ENCODE data around the gene TCOF1.
A peak's percentile ranks its signal among the peaks of the same experiment; 100 is the strongest.

TCOF1 gene, protein sequence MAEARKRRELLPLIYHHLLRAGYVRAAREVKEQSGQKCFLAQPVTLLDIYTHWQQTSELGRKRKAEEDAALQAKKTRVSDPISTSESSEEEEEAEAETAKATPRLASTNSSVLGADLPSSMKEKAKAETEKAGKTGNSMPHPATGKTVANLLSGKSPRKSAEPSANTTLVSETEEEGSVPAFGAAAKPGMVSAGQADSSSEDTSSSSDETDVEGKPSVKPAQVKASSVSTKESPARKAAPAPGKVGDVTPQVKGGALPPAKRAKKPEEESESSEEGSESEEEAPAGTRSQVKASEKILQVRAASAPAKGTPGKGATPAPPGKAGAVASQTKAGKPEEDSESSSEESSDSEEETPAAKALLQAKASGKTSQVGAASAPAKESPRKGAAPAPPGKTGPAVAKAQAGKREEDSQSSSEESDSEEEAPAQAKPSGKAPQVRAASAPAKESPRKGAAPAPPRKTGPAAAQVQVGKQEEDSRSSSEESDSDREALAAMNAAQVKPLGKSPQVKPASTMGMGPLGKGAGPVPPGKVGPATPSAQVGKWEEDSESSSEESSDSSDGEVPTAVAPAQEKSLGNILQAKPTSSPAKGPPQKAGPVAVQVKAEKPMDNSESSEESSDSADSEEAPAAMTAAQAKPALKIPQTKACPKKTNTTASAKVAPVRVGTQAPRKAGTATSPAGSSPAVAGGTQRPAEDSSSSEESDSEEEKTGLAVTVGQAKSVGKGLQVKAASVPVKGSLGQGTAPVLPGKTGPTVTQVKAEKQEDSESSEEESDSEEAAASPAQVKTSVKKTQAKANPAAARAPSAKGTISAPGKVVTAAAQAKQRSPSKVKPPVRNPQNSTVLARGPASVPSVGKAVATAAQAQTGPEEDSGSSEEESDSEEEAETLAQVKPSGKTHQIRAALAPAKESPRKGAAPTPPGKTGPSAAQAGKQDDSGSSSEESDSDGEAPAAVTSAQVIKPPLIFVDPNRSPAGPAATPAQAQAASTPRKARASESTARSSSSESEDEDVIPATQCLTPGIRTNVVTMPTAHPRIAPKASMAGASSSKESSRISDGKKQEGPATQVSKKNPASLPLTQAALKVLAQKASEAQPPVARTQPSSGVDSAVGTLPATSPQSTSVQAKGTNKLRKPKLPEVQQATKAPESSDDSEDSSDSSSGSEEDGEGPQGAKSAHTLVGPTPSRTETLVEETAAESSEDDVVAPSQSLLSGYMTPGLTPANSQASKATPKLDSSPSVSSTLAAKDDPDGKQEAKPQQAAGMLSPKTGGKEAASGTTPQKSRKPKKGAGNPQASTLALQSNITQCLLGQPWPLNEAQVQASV (N-terminal part only)

DNA sequence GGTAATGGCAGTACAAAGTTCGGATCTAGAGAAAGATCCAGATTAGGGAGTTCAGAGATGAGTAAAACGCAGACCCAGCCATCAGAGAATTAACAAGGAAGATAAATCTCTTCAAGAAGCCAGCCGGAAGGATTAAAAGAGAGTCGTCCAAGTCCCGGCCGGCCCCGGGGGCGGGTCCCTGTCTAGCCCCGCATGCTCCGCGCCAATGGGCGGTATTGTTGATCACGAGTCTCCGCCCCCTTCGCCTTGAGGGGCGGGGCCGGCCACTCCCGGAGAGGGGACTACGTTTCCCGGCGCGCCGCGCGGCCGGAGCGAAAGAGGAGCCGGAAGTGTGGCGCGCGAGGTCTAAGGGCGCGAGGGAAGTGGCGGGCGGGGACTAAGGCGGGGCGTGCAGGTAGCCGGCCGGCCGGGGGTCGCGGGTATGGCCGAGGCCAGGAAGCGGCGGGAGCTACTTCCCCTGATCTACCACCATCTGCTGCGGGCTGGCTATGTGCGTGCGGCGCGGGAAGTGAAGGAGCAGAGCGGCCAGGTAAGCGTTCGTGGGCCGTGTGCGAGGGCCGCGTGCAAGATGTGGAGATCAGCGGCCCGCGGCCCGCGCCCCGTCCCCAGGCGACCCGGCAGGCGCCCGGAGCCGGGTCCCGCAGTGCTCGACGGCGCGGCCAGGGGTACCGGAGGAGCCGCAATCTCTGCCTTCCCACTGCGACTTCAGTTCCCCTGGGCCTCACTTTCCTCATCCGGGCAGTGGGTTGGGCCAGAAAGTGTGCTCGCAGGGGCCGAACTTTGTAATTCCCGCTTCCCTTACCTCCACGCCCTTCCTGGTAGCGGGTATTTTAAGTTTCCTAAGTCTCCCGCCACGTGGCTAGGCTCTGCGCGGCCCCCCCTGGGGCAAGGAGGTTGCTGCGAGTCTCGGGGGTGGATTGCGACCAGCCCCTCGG, at the start of gene TCOF1:
Gene TCOF1, plus strand, starts transcription at position 372 of the 935 bp plus-strand sequence. Its CDS starts 50 bp downstream, at position 422.
- DNase-seq, result peak; percentile 82

DNA sequence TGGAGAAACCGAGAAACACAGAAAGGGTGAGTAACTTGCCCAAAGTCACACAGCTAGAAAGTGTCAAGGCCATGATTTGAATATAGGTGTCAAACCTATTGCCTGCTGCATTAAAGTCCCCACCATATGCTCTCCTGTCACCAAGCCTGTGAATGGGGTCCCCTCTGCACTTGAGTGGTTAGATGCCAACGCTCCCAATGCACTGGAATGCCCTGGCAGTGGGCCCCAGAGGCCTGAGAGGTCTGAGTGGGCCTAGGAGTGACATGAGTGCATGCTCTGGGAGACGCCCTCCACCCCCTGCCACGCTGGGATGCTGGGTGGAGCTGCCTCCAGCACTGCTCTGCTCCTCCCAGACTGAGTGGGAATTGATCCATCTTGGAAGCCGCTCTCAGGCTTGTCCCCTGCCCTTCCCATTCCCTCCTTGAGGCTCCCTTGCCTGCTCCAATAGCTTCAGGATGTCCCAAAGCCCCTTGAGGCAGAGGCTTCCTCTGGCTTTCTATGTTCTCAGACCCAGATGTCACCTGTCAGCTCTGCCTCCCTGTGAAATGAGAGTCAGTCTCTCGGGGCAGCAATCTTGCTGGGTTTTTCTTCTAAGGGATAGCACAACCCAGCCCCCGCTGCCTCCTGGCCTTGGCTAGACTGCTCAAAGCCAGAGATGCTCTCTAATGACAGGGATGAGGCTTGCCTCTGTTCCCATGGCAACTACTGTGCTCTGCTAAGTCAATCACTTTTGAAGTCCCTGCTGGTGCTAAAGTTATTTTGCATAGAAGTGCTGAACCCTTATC, 48.2 kb upstream of the TCOF1 start:
- peak; percentile 40 for DNase-seq

DNA sequence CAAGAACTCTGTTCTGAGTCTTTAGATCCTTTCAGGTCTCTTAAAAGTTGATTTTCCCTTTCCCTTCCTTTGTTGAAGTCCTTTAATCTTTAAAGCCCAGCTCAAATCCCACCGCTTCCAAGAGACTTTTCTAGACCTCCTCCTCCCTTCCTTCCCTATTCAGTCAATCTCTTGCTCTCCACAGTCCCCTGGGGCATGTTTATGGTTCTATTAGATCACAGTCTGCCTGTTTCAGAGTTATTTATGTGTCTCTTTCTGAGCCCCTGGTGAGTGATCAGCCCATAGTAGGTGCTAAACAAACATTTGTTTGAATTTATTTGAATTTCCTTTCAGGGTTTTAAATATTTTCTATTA, 47.6 kb upstream of the TCOF1 start:
- no peak for DNase-seq

DNA sequence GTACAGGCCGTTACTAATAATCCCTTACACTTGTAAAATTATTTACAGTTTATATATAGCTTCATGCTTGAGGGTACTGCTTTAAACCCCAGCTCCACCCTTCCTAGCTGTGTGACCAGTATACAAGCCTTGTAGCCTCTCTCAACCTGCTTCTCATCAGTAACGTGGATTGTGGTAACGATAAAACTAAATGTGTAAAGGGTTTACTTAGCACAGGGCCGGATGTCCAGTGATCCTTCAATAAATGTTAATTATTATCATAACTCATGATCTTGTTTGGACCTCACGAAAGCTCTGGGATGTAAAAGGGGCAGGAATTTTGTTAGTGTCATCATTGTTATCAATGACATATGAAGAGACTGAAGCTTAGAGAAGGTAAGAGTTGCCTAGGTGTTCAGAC, 47.3 kb upstream of the TCOF1 start:
- no peak for DNase-seq

DNA sequence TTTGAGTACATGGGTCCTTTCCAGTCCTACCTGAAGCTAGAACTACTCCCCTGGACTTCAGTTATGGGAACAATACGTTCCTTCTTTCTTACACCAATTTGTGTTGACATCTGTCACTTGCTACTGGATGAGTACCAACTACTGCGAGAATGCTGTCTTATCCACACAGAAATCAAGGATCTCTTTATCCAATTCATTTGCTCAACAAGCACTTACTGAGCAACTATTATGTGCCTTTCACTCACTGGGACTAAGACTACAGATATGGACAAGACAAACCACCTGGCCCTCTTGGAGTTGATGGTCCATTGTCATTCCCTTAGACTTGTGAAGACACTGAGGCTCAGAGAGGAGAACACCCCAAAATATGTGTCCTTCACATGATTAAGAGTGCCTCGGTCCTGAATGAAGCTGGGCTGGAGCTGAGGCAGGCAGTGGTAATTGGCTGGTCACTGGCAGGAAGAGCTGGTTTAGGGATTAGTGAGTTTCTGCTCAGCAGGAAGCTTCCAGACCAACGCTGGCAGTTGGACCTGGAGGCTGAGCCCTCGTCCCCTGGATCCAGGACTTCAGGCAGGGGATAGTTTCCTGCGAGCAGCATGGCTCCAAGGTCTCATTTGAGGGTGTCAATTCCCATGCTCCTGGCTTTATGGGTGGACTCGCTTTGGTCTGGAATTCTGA, 46.3 kb upstream of the TCOF1 start:
- DNase-seq, result no peak

DNA sequence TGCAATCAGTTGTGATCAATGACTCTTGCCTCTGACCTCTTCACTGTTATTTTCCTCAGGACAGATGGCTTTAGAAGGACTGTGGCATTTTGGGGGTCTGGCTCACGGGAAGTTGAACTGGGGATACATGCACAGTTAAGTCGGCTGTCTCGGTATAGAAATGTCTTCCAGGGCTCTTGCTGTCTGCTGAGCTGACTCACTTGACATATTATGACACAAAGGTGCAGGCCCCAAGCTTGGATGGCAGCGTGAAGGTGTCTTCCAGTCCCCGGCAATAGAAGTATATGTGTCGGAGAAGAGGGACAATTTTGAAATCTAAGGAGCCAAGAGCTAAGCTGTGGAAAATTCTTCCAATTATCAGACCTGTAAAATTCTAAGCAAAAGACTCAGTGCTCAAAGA, 45.0 kb upstream of the TCOF1 start:
- DNase-seq, result no peak

DNA sequence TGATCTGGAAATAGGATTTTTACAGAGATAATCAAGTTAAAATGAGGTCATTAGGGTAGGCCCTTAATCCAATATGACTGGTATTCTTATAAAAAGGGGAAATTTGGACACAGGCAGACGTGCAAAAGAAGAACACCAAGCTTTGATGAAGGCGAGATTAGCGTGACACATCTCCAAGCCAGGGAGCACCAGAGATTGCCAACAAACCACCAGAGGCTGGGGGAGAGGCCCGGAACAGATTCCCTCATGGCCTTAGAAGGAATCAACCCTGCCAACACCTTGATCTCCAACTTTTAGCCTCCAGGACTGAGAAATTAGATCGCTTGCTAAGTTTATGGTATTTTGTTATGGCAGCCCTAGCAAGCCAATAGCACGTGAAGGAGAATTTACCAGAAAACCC, 44.0 kb upstream of the TCOF1 start:
- no peak for DNase-seq

DNA sequence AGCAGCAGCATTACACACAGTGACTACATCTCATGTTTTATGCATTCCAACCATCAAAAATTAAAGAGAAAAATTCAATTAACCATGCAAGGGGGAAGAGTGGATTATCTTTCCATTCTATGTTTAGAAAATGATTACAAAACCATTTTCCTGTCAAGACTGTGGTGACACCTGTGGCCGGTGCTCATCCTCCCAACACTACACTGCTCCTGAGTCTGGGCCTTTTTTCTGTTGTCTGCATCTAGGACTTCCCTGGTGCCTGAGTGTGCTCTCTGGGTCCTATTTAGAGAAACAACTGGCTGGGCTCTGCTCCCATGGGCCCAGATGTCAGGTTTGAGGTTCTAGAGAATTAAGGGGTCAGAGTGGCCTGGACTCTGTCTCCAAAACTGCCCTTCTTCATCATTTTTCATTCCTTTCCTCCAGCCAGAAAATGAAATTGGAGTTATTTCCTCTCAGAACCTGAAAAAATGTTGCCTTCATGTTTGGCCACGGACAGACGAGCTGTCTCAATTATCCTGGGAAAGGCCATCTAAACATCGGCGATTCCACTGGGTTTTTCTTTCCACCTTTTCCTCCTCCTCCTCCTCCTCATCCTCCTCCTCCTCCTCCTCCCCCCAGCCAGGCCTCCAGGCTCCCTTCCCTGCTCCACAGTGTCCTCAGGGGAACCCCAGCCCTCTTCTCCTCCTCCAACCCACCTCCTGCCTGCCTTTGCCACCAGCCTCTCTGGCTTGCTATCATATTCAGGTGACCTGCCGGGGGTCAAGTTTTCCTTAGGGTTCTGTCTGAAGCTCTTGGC, 43.4 kb upstream of the TCOF1 start:
- DNase-seq, result no peak

DNA sequence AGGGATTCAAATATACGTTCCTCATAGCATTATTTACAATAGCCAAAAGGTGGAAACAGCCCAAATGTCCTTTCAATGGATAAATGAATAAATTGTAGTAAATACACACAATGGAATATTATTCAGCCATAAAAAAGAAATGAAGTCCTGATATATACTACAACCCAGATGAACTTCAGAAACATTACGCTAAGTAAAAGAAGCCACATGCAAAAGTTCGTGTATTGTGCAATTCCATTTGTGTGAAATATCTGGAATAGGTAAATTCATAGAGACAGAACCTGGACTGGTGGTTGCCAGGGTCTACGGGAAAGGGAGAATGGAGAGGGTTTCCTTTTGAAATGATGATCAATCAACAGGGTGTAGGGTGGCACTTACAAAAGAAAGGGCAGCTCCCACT, 42.3 kb upstream of the TCOF1 start:
- no peak for DNase-seq

DNA sequence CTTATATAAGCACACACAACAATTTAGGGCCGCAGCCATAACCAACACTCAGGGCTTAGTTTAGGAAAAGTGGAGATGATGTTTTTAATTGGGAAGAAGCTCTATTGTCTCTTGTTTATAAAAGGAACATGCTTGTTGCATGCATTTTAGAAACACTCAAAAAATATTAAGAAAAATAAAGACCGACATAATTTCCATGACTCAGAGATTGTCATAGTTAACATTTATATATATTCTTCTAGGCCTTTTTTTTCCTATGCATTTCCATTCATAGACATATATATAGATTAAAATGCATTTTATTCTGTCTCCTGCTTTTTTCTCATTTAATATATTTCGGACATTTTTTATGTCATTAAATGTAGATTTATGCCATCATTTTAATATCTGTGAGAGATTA, 41.2 kb upstream of the TCOF1 start:
- no peak for DNase-seq

DNA sequence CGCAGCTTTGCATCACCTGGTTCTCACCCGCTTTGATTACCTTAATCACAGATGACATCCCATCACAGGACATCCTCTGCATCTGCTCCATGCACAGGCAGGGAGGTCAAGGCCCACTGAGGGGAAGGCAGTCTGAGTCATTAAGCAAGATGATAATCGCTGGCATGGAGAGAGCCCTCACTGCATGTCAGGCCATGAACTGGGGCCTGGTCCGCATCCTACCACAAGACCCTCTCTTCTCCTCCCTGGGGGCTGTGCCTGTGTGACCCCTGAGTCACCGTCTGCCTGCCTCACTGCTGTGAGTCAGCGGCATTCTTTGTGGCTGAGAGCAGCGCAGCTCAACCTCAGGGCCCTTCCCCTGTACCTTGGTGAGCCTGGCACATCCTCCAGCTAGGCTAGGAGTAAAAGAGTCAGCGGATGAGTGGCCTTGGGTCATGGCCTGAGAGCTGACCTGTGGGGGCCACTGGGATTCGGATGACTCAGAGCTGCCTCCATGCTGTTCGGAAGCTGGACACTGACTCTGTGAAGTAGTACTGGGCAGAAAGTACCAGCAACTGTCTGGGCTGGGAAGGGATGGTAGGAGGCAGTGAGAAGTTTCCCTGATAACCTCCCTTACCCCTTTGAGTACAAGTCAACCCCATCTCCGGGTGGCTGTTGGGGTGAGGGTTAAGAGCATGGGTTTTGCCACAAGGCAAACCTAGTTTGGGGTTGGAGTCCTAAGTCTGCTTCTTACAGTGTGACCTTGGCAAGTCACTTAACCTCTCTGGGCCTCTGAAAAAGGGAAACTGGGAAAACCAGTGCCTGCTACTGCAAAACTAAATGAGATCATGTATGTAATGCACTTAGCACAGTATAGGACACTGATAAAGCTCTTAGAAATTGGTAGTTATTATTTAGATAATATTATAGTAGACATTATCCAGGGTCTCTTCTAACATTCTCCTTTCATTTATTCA, 40.2 kb upstream of the TCOF1 start:
- DNase-seq, result no peak

DNA sequence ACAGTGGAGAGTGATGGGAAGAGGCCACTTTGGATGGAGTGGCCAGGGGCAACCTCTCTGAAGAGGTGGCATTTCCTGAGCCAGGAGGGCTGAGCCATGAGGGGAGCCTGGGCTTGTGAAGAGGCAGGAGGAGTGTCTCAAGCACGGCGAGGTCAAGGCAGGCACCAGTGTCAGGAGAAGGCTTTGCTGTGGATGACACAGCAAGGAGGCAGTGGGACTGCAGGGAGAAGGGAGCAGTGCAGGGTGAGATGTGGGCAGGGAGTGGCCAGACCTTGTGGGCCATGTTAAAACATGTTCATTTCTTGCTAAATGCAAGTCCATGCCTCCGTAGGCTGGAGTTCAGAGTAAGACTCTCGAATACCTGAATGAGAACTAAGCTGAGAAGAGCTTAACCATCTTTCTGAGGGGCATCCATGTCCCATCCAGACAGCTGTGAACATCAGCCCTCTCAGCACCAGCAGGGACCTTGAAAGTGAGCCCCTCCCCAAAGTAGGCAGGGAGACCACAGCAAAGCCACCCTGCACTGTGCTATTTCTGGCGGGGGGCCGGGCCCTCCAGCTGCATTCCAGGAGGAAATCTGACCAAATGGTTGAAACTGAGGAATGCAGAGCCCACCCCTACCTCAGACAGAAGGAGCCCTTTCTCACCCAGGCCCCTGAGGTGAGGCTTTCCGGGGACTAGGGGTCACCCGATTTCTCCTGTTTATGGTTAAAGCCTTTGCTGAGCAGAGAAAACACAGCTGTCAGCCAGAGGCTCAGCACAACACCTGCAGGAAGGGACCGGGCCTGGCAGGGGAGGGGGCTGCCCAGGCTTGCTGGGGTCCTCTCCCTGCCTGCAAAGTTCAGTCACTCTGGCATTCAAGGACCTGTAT, 38.6 kb upstream of the TCOF1 start:
- DNase-seq, result no peak

DNA sequence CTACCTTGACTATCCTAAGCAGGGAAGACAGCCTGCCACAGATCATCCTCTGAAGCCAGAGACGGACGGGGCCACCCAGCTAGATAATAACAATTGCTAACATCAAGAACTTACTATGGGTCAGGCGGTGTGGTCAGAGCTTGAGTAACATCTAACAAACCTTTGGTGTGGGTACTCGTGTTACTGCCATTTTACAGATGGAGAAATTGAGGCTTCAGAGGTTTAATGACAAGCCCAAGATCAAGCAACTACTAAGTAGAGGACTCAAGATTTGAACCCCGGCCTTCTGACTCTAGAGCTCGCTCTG, 38.1 kb upstream of the TCOF1 start:
- DNase-seq, result no peak

DNA sequence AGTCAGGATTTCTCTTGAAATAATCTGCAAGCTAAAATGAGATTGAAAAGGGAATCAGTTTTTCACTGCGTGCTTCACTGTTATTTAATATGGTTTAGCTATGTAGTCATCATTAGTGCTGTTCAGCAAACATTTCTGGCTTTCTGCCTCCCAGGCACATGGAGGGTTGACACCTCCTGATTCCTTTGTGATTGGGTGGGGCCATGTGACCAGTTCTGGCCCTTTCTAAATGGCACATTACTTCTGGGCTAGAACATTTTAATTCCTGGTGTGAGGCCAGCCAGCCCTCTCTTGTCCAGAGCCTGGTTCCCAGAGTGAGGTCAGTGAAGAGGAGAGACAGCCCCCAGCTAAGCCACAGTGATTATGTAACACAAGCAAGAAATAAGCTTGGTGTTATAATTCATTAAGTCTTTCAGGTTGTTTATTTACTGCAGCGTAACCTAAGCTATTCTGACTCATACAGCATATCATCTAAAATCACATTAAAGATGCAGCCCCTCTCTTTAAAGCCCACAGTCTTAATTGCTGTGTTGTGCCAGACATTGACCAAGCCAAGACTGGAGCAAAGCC, 37.4 kb upstream of the TCOF1 start:
- DNase-seq, result no peak

DNA sequence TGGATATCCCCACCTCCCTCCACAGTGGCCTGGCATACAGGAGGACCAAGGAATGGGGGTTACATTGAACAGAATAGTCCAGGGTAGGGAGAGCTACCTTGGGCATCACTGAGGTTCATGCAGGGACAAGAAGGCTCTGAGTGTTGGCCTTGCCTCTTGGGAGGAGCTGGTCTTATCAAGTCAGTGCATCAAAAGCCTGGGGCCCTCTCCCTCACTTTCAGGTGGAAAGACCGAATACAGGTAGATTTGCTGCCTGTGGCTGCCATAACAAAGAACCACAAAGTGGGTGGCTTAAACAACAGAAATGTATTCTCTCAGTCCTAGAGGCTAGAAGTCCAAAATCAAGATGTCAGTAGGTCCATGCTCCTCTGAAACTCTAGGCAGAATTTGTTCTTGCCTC, 36.3 kb upstream of the TCOF1 start:
- no peak for DNase-seq

DNA sequence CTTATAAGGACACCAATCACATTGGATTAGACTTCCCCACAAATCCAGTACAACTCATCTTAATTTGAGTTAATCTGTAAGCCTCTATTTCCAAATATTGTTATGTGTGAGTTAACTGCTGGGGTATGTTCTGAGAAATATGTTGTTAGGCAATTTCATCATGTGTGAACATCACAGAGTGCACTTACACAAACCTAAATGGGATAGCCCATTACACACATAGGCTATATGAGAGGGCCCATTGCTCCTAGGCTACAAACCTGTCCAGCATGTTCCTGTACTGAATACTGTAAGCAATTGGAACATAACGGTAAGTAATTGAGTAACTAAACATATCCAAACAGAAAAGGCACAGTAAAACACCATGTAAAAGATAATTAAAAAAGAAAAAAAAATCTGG, 35.7 kb upstream of the TCOF1 start:
- DNase-seq, result no peak

DNA sequence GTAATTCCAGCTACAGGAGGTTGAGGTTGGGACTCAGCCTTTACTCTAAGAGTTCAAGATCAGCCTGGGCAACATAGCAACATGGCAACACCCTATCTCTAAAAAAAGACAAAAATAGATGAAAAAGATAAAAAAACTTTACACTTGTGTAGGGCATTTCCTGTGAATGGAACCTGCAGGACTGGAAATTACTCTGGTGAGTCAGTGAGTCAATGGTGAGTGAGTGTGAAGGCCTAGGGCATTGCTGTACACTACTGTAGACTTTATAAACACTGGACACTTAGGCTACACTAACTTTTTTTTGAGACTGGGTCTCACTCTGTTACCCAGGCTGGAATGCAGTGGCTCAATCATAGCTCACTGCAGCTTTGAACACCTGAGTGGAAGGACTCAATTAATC, 35.3 kb upstream of the TCOF1 start:
- no peak for DNase-seq
